Colonic mucosa (tissue), 4 donors: ENCODE results near the gene MAN1A2. TPM values are rescaled to one million over a fixed set of nuclear protein-coding genes. Genes with fewer than 3 reads are reported as not detected.

Experiments
- DNase-seq: peaks from one replicate; pipeline ENCODE4 v3.0.0-alpha.2; 2020
- H3K27ac ChIP-seq: fragments of 200-600 bp; one replicate; pipeline ENCODE4 v1.8.0; 2021
- H3K27me3 ChIP-seq: fragments of 200-600 bp; one replicate; pipeline ENCODE4 v1.8.0; 2021
- H3K36me3 ChIP-seq: fragments of 200-600 bp; one replicate; pipeline ENCODE4 v1.8.0; 2021
- H3K4me1 ChIP-seq: fragments of 200-600 bp; one replicate; pipeline ENCODE4 v1.8.0; 2021; ENCODE audit warnings: mild to moderate bottlenecking
- H3K4me3 ChIP-seq: fragments of 200-600 bp; one replicate; pipeline ENCODE4 v1.8.0; 2021
- H3K9ac ChIP-seq, 2 donors: one replicate each; pipeline ENCODE4 v1.7.0; 2013; ENCODE audit warnings: control low read depth in 2 of 2, low read depth in 2 of 2, low read length in 2 of 2
- H3K9me3 ChIP-seq: fragments of 200-600 bp; one replicate; pipeline ENCODE4 v1.8.0; 2021
- intact Hi-C: fragments of 100-400 bp; cut with DNase I; formaldehyde crosslinking; loops from one replicate; pipeline ENCODE4 v1.14.1; 2022
- total RNA-seq, 2 donors: library from RNA; stranded (reverse); fragmentation: NEBNext Ultra II Directional in 1 of 2; extraction: Animal tissue kit (Norgen Biotek cat#: 25700) in 1 of 2; gene quantifications; one replicate each; pipeline ENCODE4 v1.2.1, GENCODE V29; 2021
- TF ChIP-seq, protein P1 (sequence below): fragments of 200-600 bp; IDR thresholded peaks from one replicate; pipeline ENCODE4 v1.8.0; 2022; ENCODE audit warnings: antibody characterized with exemption, mild to moderate bottlenecking
- donor health status: healthy.
- donor health status: DM: no; HTN: no; CAD: no.
- donor health status: DM: no; HTN: no; CAD: no.

Gene MAN1A2
- total RNA-seq, 2 donors from 2014 or later: 27.9 to 35.7 TPM

DNA sequence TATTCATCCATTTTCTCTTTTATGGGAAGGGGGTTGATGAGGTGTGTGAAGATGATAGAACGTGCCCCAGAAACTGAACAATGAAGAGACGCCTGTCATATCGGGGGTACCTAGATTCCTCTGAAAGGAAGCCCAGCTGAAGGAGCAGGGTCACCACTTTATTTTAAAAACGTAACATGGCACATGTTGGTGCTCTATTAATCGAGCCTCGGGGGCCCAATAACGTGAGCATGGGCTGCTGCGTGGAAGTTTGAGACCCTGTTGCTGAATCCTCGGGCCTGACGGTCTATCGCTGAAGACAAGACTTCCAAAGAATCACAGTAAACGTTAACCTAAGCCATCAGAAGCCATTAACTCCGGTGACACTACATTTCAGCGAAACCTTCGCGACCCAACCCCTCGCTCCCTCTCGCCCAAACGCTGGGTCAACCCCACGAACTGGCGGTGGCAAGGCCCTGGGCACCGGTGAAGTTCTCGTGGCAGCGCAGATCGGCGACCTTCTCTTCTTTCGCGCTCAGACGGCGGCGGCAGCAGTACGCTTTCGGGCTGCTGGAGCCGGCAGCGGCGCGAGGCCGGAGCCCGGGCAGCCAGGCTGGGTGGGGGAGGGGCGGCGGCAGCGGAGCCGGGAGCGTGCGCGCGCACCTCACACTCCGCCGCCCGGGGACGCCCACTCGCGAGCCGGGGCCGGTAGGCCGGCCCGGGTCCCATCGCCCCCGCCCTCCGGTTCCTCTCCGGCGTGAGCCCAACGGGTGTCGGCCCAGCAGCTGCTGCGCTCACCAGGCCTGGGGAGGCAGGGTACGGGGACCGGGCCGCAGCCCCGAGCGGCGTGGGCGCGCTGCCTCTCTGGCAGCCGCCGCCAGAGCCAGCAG is 838 bp upstream of the MAN1A2 start:
- H3K4me1 ChIP-seq: peaks cover 3% of the 10 kb centered on the region
- peak; percentile 83 for DNase-seq
- H3K9ac ChIP-seq: peak overlapping the region; percentile 94 to 97
- H3K4me3 ChIP-seq: peak overlapping the region; percentile 92
- H3K27ac ChIP-seq: peak overlapping the region; percentile 100
- intact Hi-C loops: no loop called here
- H3K36me3 ChIP-seq: no peaks in the 10 kb centered on the region
- no peaks in the 10 kb centered on the region for H3K9me3 ChIP-seq
- TF ChIP-seq, protein P1, sequence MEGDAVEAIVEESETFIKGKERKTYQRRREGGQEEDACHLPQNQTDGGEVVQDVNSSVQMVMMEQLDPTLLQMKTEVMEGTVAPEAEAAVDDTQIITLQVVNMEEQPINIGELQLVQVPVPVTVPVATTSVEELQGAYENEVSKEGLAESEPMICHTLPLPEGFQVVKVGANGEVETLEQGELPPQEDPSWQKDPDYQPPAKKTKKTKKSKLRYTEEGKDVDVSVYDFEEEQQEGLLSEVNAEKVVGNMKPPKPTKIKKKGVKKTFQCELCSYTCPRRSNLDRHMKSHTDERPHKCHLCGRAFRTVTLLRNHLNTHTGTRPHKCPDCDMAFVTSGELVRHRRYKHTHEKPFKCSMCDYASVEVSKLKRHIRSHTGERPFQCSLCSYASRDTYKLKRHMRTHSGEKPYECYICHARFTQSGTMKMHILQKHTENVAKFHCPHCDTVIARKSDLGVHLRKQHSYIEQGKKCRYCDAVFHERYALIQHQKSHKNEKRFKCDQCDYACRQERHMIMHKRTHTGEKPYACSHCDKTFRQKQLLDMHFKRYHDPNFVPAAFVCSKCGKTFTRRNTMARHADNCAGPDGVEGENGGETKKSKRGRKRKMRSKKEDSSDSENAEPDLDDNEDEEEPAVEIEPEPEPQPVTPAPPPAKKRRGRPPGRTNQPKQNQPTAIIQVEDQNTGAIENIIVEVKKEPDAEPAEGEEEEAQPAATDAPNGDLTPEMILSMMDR: no peak
- H3K27me3 ChIP-seq: no peaks in the 10 kb centered on the region

DNA sequence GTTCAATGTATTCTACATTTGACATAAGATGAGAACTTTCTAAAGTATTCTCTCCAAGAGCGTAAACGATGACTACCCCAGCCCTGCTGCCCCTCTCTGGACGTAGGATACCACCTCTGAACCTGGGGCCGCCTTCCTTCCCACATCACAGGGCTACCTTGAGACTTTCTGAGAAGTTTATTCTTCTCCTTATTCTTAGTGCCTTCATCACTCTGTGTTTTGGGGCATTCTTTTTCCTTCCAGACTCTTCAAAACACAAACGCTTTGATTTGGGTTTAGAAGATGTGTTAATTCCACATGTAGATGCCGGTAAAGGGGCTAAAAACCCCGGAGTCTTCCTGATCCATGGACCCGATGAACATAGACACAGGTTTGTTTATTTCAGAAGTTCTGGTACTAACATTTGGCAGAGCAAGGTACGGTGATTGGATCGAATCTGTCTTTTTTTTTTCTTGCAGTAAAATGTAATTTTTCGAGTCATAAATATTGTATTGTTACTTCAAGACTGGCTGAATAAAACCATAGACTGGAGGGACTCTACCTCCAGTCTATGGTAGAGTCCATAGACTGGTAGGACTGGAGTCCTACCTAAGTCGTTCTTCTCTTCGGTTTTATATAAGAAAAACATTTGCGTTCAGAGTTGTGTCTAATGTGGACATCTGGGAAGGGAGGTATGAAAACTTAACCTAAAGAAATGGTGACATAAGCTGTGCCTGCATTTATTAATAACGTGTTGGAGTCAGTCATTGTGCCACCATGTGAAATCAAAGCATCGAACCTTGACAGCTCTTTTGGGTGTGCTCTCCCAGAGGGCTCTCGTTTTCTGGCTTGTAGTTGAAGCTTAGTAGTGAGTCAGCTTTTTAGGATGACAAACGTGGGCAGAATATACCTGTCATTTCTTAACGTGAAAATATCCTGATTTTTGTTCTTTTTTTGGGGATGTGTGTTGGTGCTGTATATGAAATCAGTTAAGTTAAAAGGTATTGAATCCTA is 1.2 kb downstream of the MAN1A2 start:
- intact Hi-C loops: no loop called here

DNA sequence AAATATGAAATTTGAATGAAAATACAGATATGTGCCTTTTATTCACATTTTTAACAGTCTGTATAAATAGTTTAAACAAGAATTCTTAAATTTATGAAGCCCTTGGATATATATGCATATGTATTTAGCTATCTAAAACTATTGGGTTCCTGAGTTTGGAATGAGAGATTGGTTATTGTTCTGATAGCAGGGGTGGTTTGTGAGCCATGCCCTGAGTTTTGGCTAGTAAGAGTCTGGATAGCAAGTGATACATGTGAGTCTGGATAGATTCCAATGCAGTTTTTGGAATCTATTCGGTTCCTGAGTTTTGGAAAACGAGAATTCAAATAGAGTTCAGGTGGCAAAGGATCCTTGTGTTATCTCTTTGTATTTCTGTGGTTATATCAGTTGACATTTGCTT is 2.8 kb downstream of the MAN1A2 start:
- Histone ChIP-seq H3K36me3 (no peaks in the 10 kb centered on the region), H3K9me3 (no peaks in the 10 kb centered on the region), H3K4me3 (no peak overlapping the region), H3K9ac (no peak overlapping the region), H3K27me3 (no peaks in the 10 kb centered on the region), H3K4me1 (no peaks in the 10 kb centered on the region), H3K27ac (no peak overlapping the region)
- DNase-seq: no peak
- TF ChIP-seq, protein P1: no peak
- intact Hi-C loops: no loop called here

More for the DNA sequence above, 1.2 kb downstream of the MAN1A2 start:
- Histone ChIP-seq H3K36me3 (no peaks in the 10 kb centered on the region), H3K27ac (peak overlapping the region; percentile 100), H3K9me3 (no peaks in the 10 kb centered on the region), H3K9ac (peak overlapping the region; percentile 70 to 97), H3K4me1 (peaks cover 3% of the 10 kb centered on the region), H3K4me3 (peak overlapping the region; percentile 92), H3K27me3 (no peaks in the 10 kb centered on the region)
- peak; percentile 31 for DNase-seq
- TF ChIP-seq, protein P1: no peak

DNA sequence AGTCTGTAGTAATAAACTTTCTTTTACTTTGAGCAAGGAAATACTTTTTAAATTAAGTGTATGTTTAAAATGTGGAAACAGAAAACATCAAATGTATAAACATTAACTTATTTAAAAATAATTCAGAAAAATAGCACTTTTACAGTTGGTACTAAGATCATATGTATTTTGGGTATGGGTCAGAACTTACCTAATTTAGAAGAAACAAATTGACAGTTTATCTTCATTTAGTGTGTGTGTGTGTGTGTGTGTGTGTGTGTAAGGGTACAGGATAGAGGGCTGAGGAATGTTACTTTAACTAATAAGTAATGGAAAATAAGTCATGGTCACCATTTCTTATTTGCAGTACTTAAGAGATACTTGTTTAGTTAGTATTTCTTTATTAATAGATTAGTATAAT is 3.3 kb downstream of the MAN1A2 start:
- TF ChIP-seq, protein P1: no peak
- Histone ChIP-seq H3K36me3 (no peaks in the 10 kb centered on the region), H3K9ac (no peak overlapping the region), H3K27ac (no peak overlapping the region), H3K4me3 (no peak overlapping the region), H3K9me3 (no peaks in the 10 kb centered on the region), H3K27me3 (no peaks in the 10 kb centered on the region), H3K4me1 (no peaks in the 10 kb centered on the region)
- DNase-seq: no peak
- intact Hi-C loops: no loop called here

DNA sequence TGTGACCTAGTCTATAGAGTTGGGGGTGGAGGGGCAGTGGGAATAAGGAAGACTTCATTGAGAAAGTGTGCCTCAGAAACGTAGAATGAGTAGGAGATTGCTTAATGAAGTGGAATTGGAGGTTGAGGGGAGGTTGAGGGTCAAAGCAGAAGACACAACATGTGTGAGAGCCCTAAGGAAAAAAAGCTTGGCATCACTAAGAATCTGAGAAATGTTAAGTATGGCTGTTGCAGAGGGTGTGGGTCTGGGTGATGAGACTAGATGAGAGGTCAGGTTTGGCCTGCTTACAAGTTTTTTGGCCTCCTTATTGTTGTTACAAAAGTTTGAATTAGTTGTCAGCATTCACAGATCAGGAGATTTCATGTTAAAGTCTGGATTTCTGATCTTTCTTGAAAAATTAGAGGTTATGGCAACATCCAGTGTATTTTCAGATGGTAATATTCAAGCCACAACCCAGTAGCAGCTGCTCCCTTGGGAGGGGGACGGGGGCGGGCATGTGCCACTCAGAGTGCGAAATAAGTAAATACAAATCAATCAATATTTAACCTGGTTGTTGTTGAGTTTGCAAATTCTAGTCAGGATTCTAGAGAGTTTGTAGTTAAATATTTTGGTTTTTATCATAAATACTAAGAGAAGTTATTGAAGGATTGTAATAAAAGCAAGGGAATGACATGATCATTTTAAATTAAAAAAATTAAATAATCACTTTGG is 4.3 kb downstream of the MAN1A2 start:
- no peak for DNase-seq
- no peak overlapping the region for H3K4me3 ChIP-seq
- no peaks in the 10 kb centered on the region for H3K9me3 ChIP-seq
- intact Hi-C loops: no loop called here
- H3K27me3 ChIP-seq: no peaks in the 10 kb centered on the region
- no peak overlapping the region for H3K9ac ChIP-seq
- TF ChIP-seq, protein P1: no peak
- no peaks in the 10 kb centered on the region for H3K36me3 ChIP-seq
- no peak overlapping the region for H3K27ac ChIP-seq
- no peaks in the 10 kb centered on the region for H3K4me1 ChIP-seq
